Endothelial cell of umbilical vein (primary cell): ENCODE data around the gene RAB7A.

ENCODE experiments used
- CTCF ChIP-seq, 2 donors: IDR thresholded peaks; 1 replicate in 1 of 2; 2 replicates in 1 of 2; pipeline ENCODE4 v1.5.1; 2011; ENCODE audit warnings: low read length in 2 of 2, mild to moderate bottlenecking in 2 of 2, moderate library complexity in 2 of 2, control low read depth in 1 of 2, inconsistent platforms in 1 of 2, low read depth in 1 of 2; ENCODE audit not compliant: insufficient read depth in 1 of 2; ENCODE audit errors: extremely low read depth in 1 of 2
- EZH2 ChIP-seq: IDR thresholded peaks from 2 replicates; pipeline ENCODE4 v1.6.1; 2012; ENCODE audit warnings: borderline replicate concordance, low read depth, mild to moderate bottlenecking, moderate library complexity, low read length, inconsistent platforms; ENCODE audit not compliant: severe bottlenecking
- FOS ChIP-seq: IDR thresholded peaks from 2 replicates; pipeline ENCODE4 v1.6.1; 2011; ENCODE audit warnings: mild to moderate bottlenecking, low read length, moderate library complexity, borderline replicate concordance; ENCODE audit not compliant: insufficient read depth
- JUN ChIP-seq: IDR thresholded peaks from 2 replicates; pipeline ENCODE4 v1.6.1; 2011; ENCODE audit warnings: borderline replicate concordance, low read depth; ENCODE audit not compliant: insufficient read length, insufficient read depth
- MAX ChIP-seq: IDR thresholded peaks from 2 replicates; pipeline ENCODE4 v1.6.1; 2011; ENCODE audit not compliant: insufficient read depth, insufficient read length
- POLR2A ChIP-seq: IDR thresholded peaks from 2 replicates; pipeline ENCODE4 v1.6.1; 2012; ENCODE audit warnings: low read depth, mild to moderate bottlenecking, control low read depth, low read length
- POLR2AphosphoS5 ChIP-seq: IDR thresholded peaks from 2 replicates; pipeline ENCODE4 v1.6.1; 2012; ENCODE audit warnings: low read depth, mild to moderate bottlenecking, control low read depth, low read length, moderate library complexity; ENCODE audit not compliant: insufficient read depth

GRCh38 chr3:128768471-128768870 is 42.5 kb downstream of the RAB7A start:
- no peak for TF ChIP-seq CTCF (IDR thresholded peaks at IDR 0.05; ENCODE audit: extremely low read depth in 1 of 2, insufficient read depth in 1 of 2, low read depth in 1 of 2, low read length in 2 of 2)
- no peak for TF ChIP-seq MAX
- TF ChIP-seq JUN, result no peak
- TF ChIP-seq POLR2A, result no peak
- TF ChIP-seq POLR2AphosphoS5, result no peak
- no peak for TF ChIP-seq FOS
- no peak for TF ChIP-seq EZH2
